ENCODE data around the gene SRGAP3. TPM values are rescaled to one million over a fixed set of nuclear protein-coding genes. Genes with fewer than 3 reads are reported as not detected.

The SRGAP3 gene
- total and polyA plus RNA-seq, 7 experiments from 2014 or later = 1.4 to 6.0 (median 4.6) TPM

GRCh38 chr3:9185701-9186100 lies 63.7 kb downstream of the SRGAP3 start:
- Mint-ChIP-seq H3K4me3 (no peak overlapping the region), H3K27me3 (peaks cover 0 to 22% (median 0%) of the 10 kb centered on the region in 5 donors), H3K36me3 (peaks cover 0 to 3% (median 0%) of the 10 kb centered on the region in 5 donors), H3K4me1 (peaks cover 1 to 10% (median 8%) of the 10 kb centered on the region in 7 donors), H3K27ac (peak overlapping the region in 1 of 9 donors; percentile 17), H3K9me3 (no peaks in the 10 kb centered on the region)
- no peaks in the 10 kb centered on the region for H3K9me3 ChIP-seq (ENCODE audit: control insufficient read depth in 2 of 3, low read length in 3 of 3)
- peaks cover 0 to 7% of the 10 kb centered on the region in 2 donors for H3K4me1 ChIP-seq (ENCODE audit: control insufficient read depth in 2 of 2, insufficient read depth in 2 of 2, low read length in 2 of 2)
- intact Hi-C loops (cut with micrococcal nuclease) = no loop called here
- DNase-seq = no peak
- ChIA-PET POLR2A (interaction anchor here (0.6 kb wide), 1 partner anchor 19 kb away, joined by 3 read pairs; no protein-coding TSS in a partner anchor), CTCF (no interaction called here)
- H3K27ac ChIP-seq (ENCODE audit: low read depth, low read length) = no peak overlapping the region
- H3K27me3 ChIP-seq (ENCODE audit: control insufficient read depth in 2 of 2, insufficient read depth in 2 of 2, low read length in 2 of 2) = no peaks in the 10 kb centered on the region
- no peaks in the 10 kb centered on the region for H3K36me3 ChIP-seq (ENCODE audit: control insufficient read depth in 2 of 3, insufficient read depth in 3 of 3, low read length in 3 of 3)
- ATAC-seq = no peak
- H3K4me3 ChIP-seq (ENCODE audit: low read length) = no peak overlapping the region

GRCh38 chr3:9185046-9185445 lies 64.4 kb downstream of the SRGAP3 start:
- ATAC-seq = no peak
- no peaks in the 10 kb centered on the region for H3K27me3 ChIP-seq (ENCODE audit: control insufficient read depth in 2 of 2, insufficient read depth in 2 of 2, low read length in 2 of 2)
- no peak overlapping the region for H3K4me3 ChIP-seq (ENCODE audit: low read length)
- H3K4me3 Mint-ChIP-seq = no peak overlapping the region
- no peak for DNase-seq
- H3K36me3 Mint-ChIP-seq = peaks cover 0 to 3% (median 0%) of the 10 kb centered on the region in 5 donors
- H3K9me3 Mint-ChIP-seq = no peaks in the 10 kb centered on the region
- ChIA-PET CTCF (no interaction called here), POLR2A (no interaction called here)
- H3K9me3 ChIP-seq (ENCODE audit: control insufficient read depth in 2 of 3, low read length in 3 of 3) = no peaks in the 10 kb centered on the region
- H3K36me3 ChIP-seq (ENCODE audit: control insufficient read depth in 2 of 3, insufficient read depth in 3 of 3, low read length in 3 of 3) = no peaks in the 10 kb centered on the region
- no peak overlapping the region for H3K27ac ChIP-seq (ENCODE audit: low read depth, low read length)
- no peak overlapping the region for H3K27ac Mint-ChIP-seq
- H3K27me3 Mint-ChIP-seq = peaks cover 0 to 22% (median 0%) of the 10 kb centered on the region in 5 donors
- H3K4me1 Mint-ChIP-seq = peaks cover 8 to 16% (median 15%) of the 10 kb centered on the region in 7 donors
- intact Hi-C loops (cut with micrococcal nuclease) = no loop called here
- H3K4me1 ChIP-seq (ENCODE audit: control insufficient read depth in 2 of 2, insufficient read depth in 2 of 2, low read length in 2 of 2) = peaks cover 0 to 13% of the 10 kb centered on the region in 2 donors

- H3K4me1 Mint-ChIP-seq = peaks cover 14 to 22% (median 21%) of the 10 kb centered on the region in 7 donors
- H3K4me3 Mint-ChIP-seq = no peak overlapping the region
- H3K9me3 Mint-ChIP-seq = no peaks in the 10 kb centered on the region
- peaks cover 0 to 19% of the 10 kb centered on the region in 2 donors for H3K4me1 ChIP-seq (ENCODE audit: control insufficient read depth in 2 of 2, insufficient read depth in 2 of 2, low read length in 2 of 2)
- no peak overlapping the region for H3K4me3 ChIP-seq (ENCODE audit: low read length)
- no peak overlapping the region for H3K27ac ChIP-seq (ENCODE audit: low read depth, low read length)
- no peak overlapping the region for H3K27ac Mint-ChIP-seq
- H3K9me3 ChIP-seq (ENCODE audit: control insufficient read depth in 2 of 3, low read length in 3 of 3) = no peaks in the 10 kb centered on the region
- ChIA-PET POLR2A (no interaction called here), CTCF (no interaction called here)
- H3K27me3 ChIP-seq (ENCODE audit: control insufficient read depth in 2 of 2, insufficient read depth in 2 of 2, low read length in 2 of 2) = no peaks in the 10 kb centered on the region
- ATAC-seq = no peak
- intact Hi-C loops (cut with micrococcal nuclease) = loop anchor here in 1 of 2 donors (5.0 kb wide), 1 partner anchor 63 kb away; the partner anchor contains the start of gene SRGAP3
- no peak for DNase-seq
- no peaks in the 10 kb centered on the region for H3K36me3 ChIP-seq (ENCODE audit: control insufficient read depth in 2 of 3, insufficient read depth in 3 of 3, low read length in 3 of 3)
- peaks cover 0 to 3% (median 0%) of the 10 kb centered on the region in 5 donors for H3K36me3 Mint-ChIP-seq
- peaks cover 0 to 20% (median 0%) of the 10 kb centered on the region in 5 donors for H3K27me3 Mint-ChIP-seq
These were observed 65.0 kb downstream of the SRGAP3 start for GRCh38 chr3:9184461-9184835.

GRCh38 chr3:9183811-9184460 lies 65.5 kb downstream of the SRGAP3 start:
- H3K27me3 ChIP-seq (ENCODE audit: control insufficient read depth in 2 of 2, insufficient read depth in 2 of 2, low read length in 2 of 2) = no peaks in the 10 kb centered on the region
- H3K36me3 ChIP-seq (ENCODE audit: control insufficient read depth in 2 of 3, insufficient read depth in 3 of 3, low read length in 3 of 3) = no peaks in the 10 kb centered on the region
- Mint-ChIP-seq H3K4me3 (no peak overlapping the region), H3K27ac (no peak overlapping the region), H3K27me3 (peaks cover 0 to 20% (median 0%) of the 10 kb centered on the region in 5 donors), H3K9me3 (no peaks in the 10 kb centered on the region), H3K36me3 (peaks cover 0 to 4% (median 0%) of the 10 kb centered on the region in 5 donors), H3K4me1 (peaks cover 18 to 27% (median 26%) of the 10 kb centered on the region in 7 donors)
- H3K27ac ChIP-seq (ENCODE audit: low read depth, low read length) = no peak overlapping the region
- ChIA-PET POLR2A (no interaction called here), CTCF (no interaction called here)
- DNase-seq = no peak
- intact Hi-C loops (cut with micrococcal nuclease) = loop anchor here in 1 of 2 donors (5.0 kb wide), 1 partner anchor 63 kb away; the partner anchor contains the start of gene SRGAP3
- peaks cover 0 to 20% of the 10 kb centered on the region in 2 donors for H3K4me1 ChIP-seq (ENCODE audit: control insufficient read depth in 2 of 2, insufficient read depth in 2 of 2, low read length in 2 of 2)
- no peak overlapping the region for H3K4me3 ChIP-seq (ENCODE audit: low read length)
- no peak for ATAC-seq
- H3K9me3 ChIP-seq (ENCODE audit: control insufficient read depth in 2 of 3, low read length in 3 of 3) = no peaks in the 10 kb centered on the region

- H3K4me1 ChIP-seq (ENCODE audit: control insufficient read depth in 2 of 2, insufficient read depth in 2 of 2, low read length in 2 of 2) = peaks cover 0 to 20% of the 10 kb centered on the region in 2 donors
- H3K9me3 ChIP-seq (ENCODE audit: control insufficient read depth in 2 of 3, low read length in 3 of 3) = no peaks in the 10 kb centered on the region
- ChIA-PET POLR2A (no interaction called here), CTCF (no interaction called here)
- H3K27ac ChIP-seq (ENCODE audit: low read depth, low read length) = no peak overlapping the region
- Mint-ChIP-seq H3K27me3 (peaks cover 0 to 19% (median 0%) of the 10 kb centered on the region in 5 donors), H3K9me3 (no peaks in the 10 kb centered on the region), H3K4me1 (peaks cover 18 to 34% (median 27%) of the 10 kb centered on the region in 7 donors), H3K4me3 (no peak overlapping the region), H3K27ac (no peak overlapping the region), H3K36me3 (peaks cover 0 to 8% (median 0%) of the 10 kb centered on the region in 5 donors)
- intact Hi-C loops (cut with micrococcal nuclease) = loop anchor here in 1 of 2 donors (5.0 kb wide), 1 partner anchor 64 kb away; the partner anchor contains the start of gene SRGAP3
- no peaks in the 10 kb centered on the region for H3K36me3 ChIP-seq (ENCODE audit: control insufficient read depth in 2 of 3, insufficient read depth in 3 of 3, low read length in 3 of 3)
- ATAC-seq (no peak), DNase-seq (no peak)
- H3K4me3 ChIP-seq (ENCODE audit: low read length) = no peak overlapping the region
- H3K27me3 ChIP-seq (ENCODE audit: control insufficient read depth in 2 of 2, insufficient read depth in 2 of 2, low read length in 2 of 2) = no peaks in the 10 kb centered on the region
These were observed 66.4 kb downstream of the SRGAP3 start for GRCh38 chr3:9183011-9183410.

GRCh38 chr3:9180764-9181117 lies 68.7 kb downstream of the SRGAP3 start:
- peak overlapping the region; percentile 50 for H3K4me3 ChIP-seq (ENCODE audit: low read length)
- intact Hi-C loops (cut with micrococcal nuclease) = loop anchor here (1.0 to 5.0 kb wide), 2 partner anchors 12 to 67 kb away; partner anchors contain the start of gene SRGAP3 (in 1 of the 2)
- Mint-ChIP-seq H3K4me1 (peaks cover 18 to 48% (median 30%) of the 10 kb centered on the region in 7 donors), H3K4me3 (peak overlapping the region; percentile 79 to 88 (median 84)), H3K27ac (peak overlapping the region; percentile 48 to 94 (median 75)), H3K27me3 (peaks cover 0 to 5% (median 0%) of the 10 kb centered on the region in 5 donors), H3K9me3 (no peaks in the 10 kb centered on the region), H3K36me3 (peaks cover 0 to 8% (median 0%) of the 10 kb centered on the region in 5 donors)
- no peaks in the 10 kb centered on the region for H3K9me3 ChIP-seq (ENCODE audit: control insufficient read depth in 2 of 3, low read length in 3 of 3)
- no peaks in the 10 kb centered on the region for H3K27me3 ChIP-seq (ENCODE audit: control insufficient read depth in 2 of 2, insufficient read depth in 2 of 2, low read length in 2 of 2)
- ChIA-PET POLR2A (interaction anchor here (0.6 kb wide), 1 partner anchor 1090 kb away, joined by 5 read pairs; no protein-coding TSS in a partner anchor), CTCF (interaction anchor here (0.6 kb wide), 2 partner anchors 8 to 870 kb away, joined by 3 to 4 read pairs; no protein-coding TSS in a partner anchor)
- H3K27ac ChIP-seq (ENCODE audit: low read depth, low read length) = peak overlapping the region; percentile 4
- ATAC-seq (peak; percentile 31), DNase-seq (peak in 5 of 9 donors; percentile 5 to 20 (median 8))
- H3K4me1 ChIP-seq (ENCODE audit: control insufficient read depth in 2 of 2, insufficient read depth in 2 of 2, low read length in 2 of 2) = peaks cover 0 to 20% of the 10 kb centered on the region in 2 donors
- no peaks in the 10 kb centered on the region for H3K36me3 ChIP-seq (ENCODE audit: control insufficient read depth in 2 of 3, insufficient read depth in 3 of 3, low read length in 3 of 3)
